ENCODE measurements around the gene PWWP2A.

PWWP2A gene

DNA sequence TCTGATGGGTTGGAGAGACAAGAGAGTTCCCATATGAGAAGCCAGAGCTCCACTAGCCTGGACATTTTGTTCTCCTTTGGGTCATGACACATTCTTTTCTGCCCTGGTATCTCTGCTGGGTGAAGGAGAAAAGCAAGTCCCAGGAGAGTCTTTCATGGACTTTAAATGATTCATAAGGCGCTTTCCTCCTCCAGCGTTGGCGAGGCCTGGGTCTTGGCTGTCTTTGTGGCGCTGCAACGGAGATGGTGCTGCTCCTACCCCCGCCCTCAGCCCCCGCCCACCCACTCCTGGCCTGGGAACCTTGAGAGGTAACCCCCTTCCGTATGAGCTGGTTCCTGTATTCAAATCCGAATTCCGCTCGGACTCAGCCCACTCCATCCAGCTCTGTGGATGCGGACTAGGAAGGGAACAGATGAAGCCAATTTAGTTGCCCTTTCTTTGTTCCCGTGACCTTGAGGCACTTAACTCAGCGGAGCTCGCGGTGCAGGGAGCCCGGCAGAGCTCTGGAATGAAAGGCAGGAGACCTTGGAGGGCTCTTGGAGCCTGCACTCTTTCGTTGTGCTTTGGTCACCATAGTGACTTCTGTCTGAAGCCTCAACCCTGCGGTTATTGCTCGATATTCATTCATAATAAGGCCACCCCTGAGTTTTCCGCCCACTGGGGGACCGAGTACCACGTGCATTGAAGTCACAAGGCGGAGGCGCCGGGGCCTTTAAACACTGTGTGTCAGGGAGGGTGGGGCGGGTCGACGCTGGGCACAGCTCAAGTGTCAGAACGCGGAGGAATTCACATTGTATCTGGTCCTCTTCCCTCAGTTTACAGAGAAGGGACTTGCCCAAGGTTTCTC, 14.0 kb upstream of the PWWP2A start:
- DNase-seq (ENCODE audit: low spot score): peak; percentile 35

DNA sequence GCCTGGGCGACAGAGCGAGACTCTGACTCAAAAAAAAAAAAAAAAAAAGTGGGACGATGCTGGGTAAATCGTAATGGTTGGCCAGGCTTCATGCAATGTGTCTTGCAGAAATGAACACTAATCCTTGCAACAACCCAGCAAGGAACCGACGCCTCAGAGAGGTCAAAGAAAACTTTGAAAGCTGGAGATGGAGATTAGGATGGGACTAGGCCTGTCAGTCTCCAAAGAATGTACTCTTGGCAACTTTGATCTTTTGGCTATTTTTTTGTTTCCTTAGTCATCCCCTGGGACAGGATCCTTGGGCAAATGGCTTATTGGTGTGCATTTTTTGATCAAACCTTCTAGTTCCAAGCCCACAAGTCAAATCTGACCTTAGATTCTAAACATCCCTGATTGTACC, 10.6 kb upstream of the PWWP2A start:
- peak; percentile 25 for DNase-seq (ENCODE audit: low spot score)

DNA sequence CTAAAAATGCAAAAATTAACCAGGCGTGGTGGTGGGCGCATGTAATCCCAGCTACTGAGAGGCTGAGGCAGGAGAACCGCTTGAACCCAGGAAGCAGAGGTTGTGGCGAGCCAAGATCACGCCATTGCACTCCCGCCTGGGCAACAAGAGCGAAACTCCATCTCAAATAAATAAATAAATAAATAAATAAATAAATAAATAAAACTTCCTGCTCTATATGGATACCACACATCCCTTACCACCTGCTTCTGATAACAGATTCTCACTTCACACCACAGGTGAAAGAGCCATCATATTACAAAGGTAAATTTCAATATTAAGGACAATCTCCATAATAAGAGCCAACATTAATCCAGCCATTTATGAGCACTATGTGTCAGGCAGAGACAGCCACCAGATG, 9.4 kb upstream of the PWWP2A start:
- DNase-seq (ENCODE audit: low spot score): no peak

DNA sequence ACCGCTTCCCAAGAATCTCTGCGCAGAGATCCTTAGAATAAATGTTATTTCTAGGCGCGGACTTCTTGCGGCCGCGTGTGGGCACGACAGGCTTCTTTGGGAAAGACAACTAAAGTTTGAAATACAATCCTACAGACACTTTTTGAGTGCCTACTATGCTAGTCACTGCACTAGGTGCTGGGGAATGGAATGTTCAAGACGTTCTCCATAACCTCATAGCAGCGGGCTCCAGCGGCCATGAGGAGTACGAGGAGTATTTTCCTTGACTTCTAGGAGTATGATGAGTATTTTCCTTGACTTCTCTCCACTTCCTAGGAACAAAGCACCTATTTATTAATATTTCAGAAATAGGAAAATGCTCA, 636 bp upstream of the PWWP2A start:
- no peak for DNase-seq (ENCODE audit: low spot score)

DNA sequence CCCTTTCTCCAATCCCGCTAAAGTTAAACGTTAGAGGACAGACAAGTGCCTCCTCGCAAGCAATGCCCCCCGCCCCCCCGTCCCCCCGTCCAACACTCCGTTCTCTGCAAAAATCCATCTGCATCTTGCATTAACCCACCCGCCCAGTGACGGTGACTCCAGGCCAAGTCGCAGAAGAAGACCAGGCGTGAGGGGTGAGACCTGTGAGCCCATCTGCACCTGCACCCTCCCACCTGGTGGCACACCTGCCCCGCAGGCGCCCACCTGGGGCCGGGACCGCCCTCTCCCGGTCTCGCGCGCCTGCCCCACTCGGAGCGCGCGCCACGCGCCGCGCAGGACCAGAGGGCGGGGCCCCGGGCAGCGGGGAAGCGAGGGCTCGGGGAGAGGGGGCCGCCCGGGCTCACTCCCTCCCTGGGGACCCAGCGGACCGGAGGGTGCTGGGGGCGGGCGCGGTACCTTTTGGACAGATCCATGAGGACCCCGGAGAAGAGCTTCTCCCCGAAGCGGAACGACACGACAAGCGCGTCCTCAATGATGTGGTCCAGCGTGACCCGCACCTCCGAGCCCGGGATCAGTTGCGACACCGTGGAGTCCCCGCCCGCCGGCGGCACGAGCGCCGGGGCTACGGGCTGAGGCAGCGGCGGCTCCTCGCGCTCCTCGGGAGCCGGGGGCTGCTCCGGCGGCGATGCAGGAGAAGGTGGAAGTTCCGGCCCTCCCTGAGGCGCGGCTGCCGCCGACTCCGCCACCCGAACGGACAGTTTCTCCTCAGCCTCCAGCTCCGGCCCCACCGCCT, 705 bp downstream of the PWWP2A start:
- DNase-seq (ENCODE audit: low spot score): peak; percentile 70

DNA sequence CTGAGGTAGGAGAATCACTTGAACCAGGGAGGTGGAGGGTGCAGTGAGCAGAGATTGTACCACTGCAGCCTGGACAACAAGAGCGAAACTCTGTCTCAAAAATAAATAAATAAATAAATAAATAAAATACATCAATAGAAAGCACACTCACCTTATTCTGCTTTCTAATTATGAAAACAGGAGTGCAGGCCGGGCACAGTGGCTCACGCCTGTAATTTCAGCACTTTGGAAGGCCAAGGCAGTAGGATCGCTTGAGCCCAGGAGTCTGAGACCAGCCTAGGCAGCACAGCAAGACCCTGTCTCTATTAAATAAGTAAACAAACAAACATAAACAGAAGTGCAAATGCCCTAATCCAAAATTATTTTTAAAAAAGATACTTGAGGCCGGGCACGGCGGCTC, 2.3 kb downstream of the PWWP2A start:
- DNase-seq (ENCODE audit: low spot score): no peak

DNA sequence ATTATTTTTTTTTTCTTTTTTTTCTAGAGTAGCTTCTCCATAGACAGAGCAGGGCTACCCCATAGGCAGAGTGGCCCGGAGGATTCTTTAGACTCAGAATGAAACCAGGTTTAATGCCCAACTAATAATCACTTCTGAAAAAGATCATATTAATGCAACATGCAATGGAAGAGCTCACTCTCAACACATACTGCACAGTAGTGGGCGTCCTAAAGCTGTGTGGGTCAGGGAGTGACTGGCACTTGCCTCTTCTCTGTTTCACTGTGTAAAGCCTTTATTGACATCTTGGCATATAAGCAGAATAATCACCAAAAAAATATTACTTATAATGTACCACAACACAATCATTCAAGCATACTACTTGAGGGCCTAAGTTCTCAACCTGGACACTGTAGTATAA, 11.1 kb downstream of the PWWP2A start:
- DNase-seq (ENCODE audit: low spot score): no peak

DNA sequence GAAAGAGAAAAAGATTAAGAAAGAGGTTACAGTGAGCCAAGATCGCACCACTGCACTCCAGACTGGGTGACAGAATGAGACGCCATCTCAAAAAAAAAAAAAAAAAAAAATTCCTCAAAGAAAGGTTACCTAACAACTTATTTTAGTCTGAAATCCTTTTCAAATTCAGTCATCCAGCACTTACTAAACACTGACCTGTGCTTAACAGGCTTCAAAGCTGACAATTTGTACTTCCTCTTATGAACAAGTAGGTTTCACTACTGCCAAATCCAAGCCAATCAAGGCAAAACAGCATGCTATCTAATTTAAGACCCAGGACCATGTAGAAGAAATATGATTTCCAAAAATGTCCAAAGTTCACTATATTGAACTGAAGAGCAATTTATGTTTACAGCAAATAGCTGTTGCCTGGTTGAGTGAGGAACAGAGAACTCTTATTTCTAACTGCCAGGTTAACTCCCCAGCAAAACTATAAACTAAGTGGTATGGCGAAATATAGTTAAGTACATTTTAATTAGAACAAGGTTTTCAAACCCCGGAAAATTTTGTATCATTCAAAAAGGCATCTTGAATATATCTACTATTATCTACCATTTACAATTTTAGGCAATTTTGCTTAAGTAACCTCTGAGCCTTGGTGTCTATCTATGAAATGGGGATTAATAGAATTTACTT, 13.4 kb downstream of the PWWP2A start:
- DNase-seq (ENCODE audit: low spot score): no peak

DNA sequence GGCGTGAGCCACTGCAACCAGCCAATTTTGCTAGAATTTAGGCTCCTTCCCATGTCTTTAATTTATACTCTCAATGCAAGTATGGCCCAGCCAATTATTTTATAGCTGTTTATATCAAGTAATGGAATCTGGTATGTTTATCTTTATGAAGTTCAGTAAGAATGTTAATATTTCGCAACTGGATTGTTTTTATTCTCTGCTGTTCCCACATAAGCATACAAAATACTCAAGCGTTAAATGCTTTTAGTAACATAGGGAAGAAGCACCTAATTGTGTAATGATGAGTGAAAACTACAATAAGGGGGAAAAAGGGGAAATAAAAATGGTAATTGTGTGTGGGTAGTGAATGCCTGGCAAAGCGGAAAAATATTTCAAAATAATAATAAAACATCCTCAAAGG, 21.3 kb downstream of the PWWP2A start:
- no peak for DNase-seq (ENCODE audit: low spot score)

DNA sequence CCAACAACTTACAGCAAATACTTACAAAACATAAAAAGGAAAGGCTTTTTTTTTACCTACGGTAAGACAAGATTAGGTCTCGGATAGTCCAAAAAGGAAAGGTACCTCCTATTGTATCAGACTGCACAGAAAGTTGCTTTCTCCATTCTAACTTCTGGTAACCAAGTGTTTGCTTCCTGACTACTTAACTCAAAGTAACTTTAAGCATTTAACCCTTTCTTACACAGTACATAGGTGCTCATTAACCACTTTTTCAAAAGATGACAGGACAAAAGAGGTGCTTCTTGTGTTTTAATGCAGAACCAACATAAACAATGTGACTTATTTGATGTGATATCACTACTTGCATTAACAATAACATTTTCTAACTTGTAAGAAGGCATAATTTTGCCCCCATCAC, 23.1 kb downstream of the PWWP2A start:
- DNase-seq (ENCODE audit: low spot score): no peak

DNA sequence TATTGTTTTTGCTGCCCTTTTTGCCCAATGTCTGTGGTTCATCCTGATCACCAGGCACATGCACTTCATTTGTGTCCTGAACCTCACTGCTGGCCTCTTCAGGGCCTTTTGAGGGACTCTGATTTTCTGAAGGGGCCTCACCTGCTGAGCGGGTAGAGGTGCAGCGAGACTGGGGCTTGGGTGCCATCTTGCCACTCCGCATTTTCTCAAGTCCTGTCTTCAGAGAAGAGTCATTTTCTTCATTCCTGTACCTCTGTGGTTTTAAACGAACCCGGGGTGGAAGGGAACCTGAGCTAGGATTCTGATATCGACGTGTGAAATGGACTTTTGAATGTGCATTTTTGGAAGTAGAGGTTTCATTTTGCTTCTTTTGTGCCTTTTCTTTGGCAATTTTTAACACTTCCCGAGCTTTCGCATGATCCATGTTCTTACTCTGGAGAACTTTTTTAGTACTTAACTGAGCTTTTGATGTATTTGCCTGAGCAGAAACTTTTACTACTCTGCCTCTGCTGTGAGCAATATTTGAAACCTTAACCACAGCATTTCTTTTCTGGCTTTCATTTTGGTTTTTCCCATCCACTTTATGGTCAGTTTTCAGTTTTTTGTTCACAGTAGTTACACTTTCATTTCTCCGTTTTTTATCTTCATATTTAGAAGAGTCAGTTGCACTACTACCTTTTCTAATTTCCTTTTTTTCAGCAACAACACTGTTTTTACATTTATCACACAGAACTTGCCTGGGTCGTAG, 26.1 kb downstream of the PWWP2A start:
- no peak for DNase-seq (ENCODE audit: low spot score)

DNA sequence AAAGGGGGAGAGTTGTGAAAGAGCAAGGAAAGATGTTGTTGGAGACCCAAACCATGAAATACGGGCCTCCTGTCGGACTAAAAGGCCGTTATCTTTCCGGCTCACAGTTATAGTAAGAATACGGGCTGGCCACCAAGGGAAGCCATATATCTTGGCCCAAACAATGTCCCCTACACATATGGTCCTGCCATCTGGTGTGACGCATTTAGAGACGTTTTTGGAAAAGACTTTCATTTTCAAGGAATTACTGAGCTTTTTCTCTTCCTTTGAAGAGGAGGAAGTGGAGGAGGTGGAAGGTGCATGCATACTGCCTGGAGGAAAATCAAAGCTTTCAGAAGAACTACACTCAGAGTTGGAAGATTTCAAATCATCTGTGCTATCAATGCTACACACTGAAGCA, 26.7 kb downstream of the PWWP2A start:
- no peak for DNase-seq (ENCODE audit: low spot score)

DNA sequence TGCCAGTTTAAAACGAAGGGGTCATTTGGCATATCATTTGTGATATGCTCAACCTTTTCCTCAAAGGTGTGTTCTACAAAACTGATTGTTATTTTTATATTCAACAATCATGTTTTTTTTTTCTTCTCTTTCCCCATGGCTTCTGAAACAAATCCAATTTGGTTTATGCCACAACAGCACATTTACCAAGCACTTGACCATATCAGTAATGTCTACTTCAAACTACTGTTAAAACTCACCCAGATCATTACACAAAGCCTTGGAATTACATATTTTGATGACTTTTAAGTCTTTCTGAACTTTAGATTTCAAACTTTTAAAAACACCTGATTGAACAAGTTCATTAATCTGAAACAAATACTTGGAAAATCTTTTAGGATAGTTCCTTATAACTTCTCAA, 29.2 kb downstream of the PWWP2A start:
- DNase-seq (ENCODE audit: low spot score): no peak

DNA sequence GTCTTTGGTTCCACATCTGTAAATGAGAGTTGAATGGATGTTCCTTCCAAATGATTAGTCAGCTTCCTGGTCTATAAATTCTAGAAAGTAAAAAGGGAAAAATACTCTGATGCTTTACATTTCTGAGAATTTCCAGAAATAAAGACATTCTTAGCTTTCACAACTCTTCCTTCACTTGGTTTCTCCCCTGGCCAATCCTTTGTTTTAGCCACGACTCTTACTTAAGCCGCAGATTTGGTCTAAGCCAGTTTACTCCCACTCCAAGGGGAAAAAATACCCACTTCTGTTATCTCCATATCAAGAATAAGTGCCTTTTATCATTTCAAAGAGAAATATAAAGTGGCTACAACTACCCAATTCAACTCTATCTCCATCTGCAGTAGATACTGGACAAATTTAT, 29.7 kb downstream of the PWWP2A start:
- no peak for DNase-seq (ENCODE audit: low spot score)

DNA sequence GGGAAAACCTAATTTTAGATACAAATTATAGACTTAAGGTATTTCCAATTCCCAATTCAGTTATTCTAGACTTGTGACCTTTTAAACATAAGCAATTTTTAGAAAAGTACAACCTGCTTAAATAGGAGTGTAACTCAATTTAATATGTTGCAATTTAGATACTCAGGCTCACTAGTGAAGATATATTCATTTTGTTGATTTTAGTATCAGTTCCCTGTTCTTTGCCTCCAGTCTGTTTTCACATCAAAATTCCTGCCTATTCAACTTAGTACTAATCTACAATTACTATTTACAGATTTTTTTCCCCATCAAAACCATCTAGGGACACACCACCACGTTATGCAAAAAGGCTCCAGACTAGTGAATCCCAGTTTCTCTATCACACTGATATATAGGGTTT, 30.4 kb downstream of the PWWP2A start:
- no peak for DNase-seq (ENCODE audit: low spot score)

DNA sequence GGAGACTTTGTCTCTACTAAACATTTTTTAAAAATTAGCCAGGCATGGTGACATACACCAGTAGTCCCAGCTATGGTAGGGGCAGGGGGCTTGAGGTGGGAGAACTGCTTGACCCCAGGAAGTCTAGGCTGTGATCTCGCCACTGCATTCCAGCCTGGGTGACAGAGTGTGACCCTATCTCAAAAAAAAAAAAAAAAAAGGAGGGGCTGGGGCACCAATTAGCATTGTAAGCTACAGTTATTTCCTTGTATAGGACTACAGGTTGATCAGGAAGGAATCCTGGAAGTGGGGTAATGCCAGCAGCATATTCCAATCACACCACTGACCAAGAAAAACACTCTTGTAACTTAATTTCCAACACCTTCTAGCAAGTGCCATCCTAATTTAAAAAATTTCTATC, 32.1 kb downstream of the PWWP2A start:
- no peak for DNase-seq (ENCODE audit: low spot score)

DNA sequence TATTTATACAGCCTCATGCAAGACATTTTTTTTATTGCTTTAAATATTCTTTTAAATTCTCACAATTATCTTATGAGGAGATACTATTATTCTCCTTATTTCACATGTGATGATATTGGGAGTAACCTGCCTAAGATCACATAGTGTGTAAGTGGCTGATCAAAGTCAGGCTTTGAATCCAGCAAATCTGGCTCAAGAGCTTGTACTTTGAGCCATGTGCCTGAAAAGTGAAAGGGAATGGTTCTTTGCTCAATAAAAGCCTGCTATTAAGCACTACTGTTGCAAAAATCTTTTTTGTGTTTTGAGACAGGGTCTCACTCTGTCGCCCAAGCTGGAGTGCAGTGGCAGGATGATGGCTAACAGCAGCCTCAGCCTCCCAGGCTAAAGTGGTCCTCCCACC, 35.1 kb downstream of the PWWP2A start:
- no peak for DNase-seq (ENCODE audit: low spot score)

DNA sequence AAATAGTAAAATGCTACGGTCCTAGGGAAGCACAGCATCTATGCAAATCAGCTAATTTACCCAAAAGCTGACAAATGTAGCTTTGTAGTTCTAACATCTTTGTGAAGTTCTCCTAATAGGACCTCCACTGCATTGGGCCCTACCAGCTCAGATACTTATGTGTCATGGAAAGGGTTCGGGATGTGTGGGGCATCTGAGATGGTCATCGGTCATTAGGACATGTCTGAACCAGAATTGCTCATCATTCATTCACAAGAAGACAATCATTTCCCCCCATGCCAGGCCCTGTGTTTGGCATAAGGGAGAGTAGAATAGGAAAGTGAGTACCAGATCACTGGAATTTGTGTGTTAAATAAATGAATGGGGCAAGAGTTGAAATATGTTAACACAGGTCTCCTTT, 35.7 kb downstream of the PWWP2A start:
- peak; percentile 29 for DNase-seq (ENCODE audit: low spot score)

DNA sequence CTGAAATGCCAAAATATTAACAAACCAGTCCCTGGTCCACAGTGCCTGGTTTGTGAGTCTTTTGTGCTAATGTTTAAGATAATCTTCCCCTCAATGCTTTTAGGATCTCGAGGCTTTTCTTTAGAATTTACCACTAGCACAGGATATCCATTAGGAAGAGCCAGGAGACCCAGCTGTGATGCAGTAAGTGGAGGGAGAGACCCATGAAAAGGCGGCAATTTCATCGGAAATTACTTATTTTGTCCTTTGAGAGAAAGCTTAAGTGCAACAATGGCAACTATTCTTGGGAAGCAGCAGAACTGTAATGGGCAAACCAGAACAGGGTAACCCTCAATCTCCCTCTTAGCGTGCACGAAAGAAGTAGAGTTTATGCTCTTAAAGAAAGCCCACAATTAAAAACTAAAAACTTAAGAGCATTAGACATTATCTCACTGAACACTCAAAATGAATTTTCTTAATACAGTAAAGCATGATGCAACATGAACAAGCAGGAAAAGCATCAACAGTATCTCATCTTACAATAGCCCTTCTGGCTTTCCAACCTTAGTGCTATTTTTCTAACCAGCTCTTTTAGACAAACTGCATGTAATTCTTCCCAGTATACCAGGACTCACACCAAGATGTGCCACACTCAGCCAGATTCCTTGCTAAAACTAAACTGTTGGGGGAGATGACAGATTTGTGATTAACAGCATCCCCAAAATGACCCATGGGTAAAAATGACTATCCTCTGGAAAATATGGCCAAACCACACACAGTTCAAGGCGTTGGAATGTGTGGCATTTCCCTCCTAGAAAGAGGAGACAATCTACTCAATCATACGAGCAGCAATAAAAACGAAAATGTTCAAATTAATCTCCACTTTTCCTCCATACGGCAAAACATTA, 36.4 kb downstream of the PWWP2A start:
- peak; percentile 67 for DNase-seq (ENCODE audit: low spot score)

DNA sequence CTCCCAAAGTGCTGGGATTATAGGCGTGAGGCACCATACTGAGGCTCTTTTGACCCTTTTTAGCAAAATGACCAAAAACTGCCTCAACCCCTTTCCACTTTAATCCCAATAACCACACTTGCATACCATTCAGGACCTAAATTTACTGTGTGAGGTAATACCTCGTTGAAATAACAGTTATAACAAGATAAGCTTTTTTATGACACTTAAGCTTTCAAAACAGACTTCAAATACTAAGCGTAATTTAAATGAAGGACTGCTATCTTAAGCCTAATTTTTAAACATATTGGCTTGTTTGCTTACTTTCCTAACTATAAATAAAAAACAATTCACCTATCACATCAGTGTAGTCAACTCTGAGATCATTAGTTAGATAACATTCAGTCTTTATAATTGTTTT, 37.8 kb downstream of the PWWP2A start:
- DNase-seq (ENCODE audit: low spot score): no peak

DNA sequence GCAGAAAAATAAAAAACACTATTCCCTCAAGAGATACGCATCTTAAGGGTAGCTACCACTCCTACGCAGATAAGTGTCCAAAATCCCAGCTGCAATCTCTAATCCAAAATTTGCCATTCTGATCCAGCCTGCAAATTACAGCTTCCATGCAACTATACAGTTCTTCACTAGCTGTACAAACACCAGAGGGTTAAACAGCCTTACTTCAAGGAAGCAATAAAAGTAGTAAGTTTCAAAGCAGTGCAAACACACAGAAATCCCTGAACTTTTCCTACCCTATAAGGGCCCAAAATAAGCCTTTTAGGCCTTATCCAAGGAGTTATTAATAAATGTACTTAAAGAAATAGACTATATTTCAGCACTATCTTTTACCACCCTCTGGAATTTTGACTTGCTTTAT, 39.5 kb downstream of the PWWP2A start:
- DNase-seq (ENCODE audit: low spot score): no peak

All from AG08396 (cell line).